Measurements from ENCODE around the gene RASAL3. TPM values are rescaled to one million over a fixed set of nuclear protein-coding genes. Genes with fewer than 3 reads are reported as not detected.
"Not testable (repeated sequence)": the region's sequence is repeated elsewhere in the genome, so short reads cannot be mapped to it uniquely, and the experiment has no call there.

The RASAL3 gene
- total RNA-seq, 1 donor from 2014 or later: not detected

- no peak for DNase-seq
- no peak for TF ChIP-seq CTCF (IDR thresholded peaks at IDR 0.05; ENCODE audit: partially characterized antibody, unreplicated experiment)
- Mint-ChIP-seq H3K4me3 (ENCODE audit: unreplicated experiment) (no peak overlapping the region), H3K27ac (ENCODE audit: unreplicated experiment) (no peak overlapping the region), H3K36me3 (ENCODE audit: unreplicated experiment) (no peaks in the 10 kb centered on the region), H3K4me1 (ENCODE audit: low read depth, unreplicated experiment) (no peaks in the 10 kb centered on the region), H3K27me3 (ENCODE audit: unreplicated experiment) (no peaks in the 10 kb centered on the region), H3K9me3 (ENCODE audit: unreplicated experiment) (no peaks in the 10 kb centered on the region)
These were observed 30.8 kb upstream of the RASAL3 start for GRCh38 chr19:15495151-15495550.

GRCh38 chr19:15488489-15489226 is 24.3 kb upstream of the RASAL3 start:
- Mint-ChIP-seq H3K4me1 (ENCODE audit: low read depth, unreplicated experiment) (no peaks in the 10 kb centered on the region), H3K4me3 (ENCODE audit: unreplicated experiment) (no peak overlapping the region), H3K27ac (ENCODE audit: unreplicated experiment) (no peak overlapping the region), H3K27me3 (ENCODE audit: unreplicated experiment) (no peaks in the 10 kb centered on the region), H3K9me3 (ENCODE audit: unreplicated experiment) (no peaks in the 10 kb centered on the region), H3K36me3 (ENCODE audit: unreplicated experiment) (no peaks in the 10 kb centered on the region)
- no peak for DNase-seq
- TF ChIP-seq CTCF (IDR thresholded peaks at IDR 0.05; ENCODE audit: partially characterized antibody, unreplicated experiment): no peak

GRCh38 chr19:15487038-15487437 is 22.7 kb upstream of the RASAL3 start:
- Mint-ChIP-seq H3K27ac (ENCODE audit: unreplicated experiment) (no peak overlapping the region), H3K36me3 (ENCODE audit: unreplicated experiment) (no peaks in the 10 kb centered on the region), H3K4me1 (ENCODE audit: low read depth, unreplicated experiment) (no peaks in the 10 kb centered on the region), H3K27me3 (ENCODE audit: unreplicated experiment) (peaks cover 2% of the 10 kb centered on the region), H3K9me3 (ENCODE audit: unreplicated experiment) (no peaks in the 10 kb centered on the region), H3K4me3 (ENCODE audit: unreplicated experiment) (no peak overlapping the region)
- no peak for TF ChIP-seq CTCF (IDR thresholded peaks at IDR 0.05; ENCODE audit: partially characterized antibody, unreplicated experiment)
- no peak for DNase-seq

- not testable (repeated sequence) for H3K9me3 Mint-ChIP-seq (ENCODE audit: unreplicated experiment); H3K27me3 Mint-ChIP-seq (ENCODE audit: unreplicated experiment); H3K27ac Mint-ChIP-seq (ENCODE audit: unreplicated experiment); H3K4me3 Mint-ChIP-seq (ENCODE audit: unreplicated experiment); H3K4me1 Mint-ChIP-seq (ENCODE audit: low read depth, unreplicated experiment); DNase-seq; H3K36me3 Mint-ChIP-seq (ENCODE audit: unreplicated experiment)
These were observed 21.4 kb upstream of the RASAL3 start for GRCh38 chr19:15485768-15486167.

GRCh38 chr19:15480996-15481395 is 16.7 kb upstream of the RASAL3 start:
- H3K27me3 Mint-ChIP-seq (ENCODE audit: unreplicated experiment); DNase-seq; H3K4me1 Mint-ChIP-seq (ENCODE audit: low read depth, unreplicated experiment); H3K9me3 Mint-ChIP-seq (ENCODE audit: unreplicated experiment); H3K27ac Mint-ChIP-seq (ENCODE audit: unreplicated experiment); H3K4me3 Mint-ChIP-seq (ENCODE audit: unreplicated experiment); H3K36me3 Mint-ChIP-seq (ENCODE audit: unreplicated experiment): not testable (repeated sequence)
